IMR-90 (cell line): Measurements from ENCODE around the gene ADAM33.

Experiments
- BHLHE40 ChIP-seq: fragments of 150-350 bp; IDR thresholded peaks from 2 replicates; pipeline ENCODE4 v1.6.1; 2016; ENCODE audit warnings: mild to moderate bottlenecking, low read depth, low read length
- CEBPB ChIP-seq: IDR thresholded peaks from 2 replicates; pipeline ENCODE4 v1.6.1; 2012; ENCODE audit warnings: low read depth, low read length, improper control_type of control experiment
- CHD1 ChIP-seq: IDR thresholded peaks from 2 replicates; pipeline ENCODE4 v1.6.1; 2012; ENCODE audit warnings: low read depth, low read length, improper control_type of control experiment
- CTCF ChIP-seq: conservative IDR thresholded peaks from 2 replicates; pipeline ENCODE4 v1.5.1; 2012; ENCODE audit warnings: mild to moderate bottlenecking, low read depth, low read length, improper control_type of control experiment
- FOS ChIP-seq: fragments of 150-350 bp; IDR thresholded peaks from 2 replicates; pipeline ENCODE4 v1.6.1; 2016; ENCODE audit warnings: low read depth, low read length
- MAFK ChIP-seq: IDR thresholded peaks from 2 replicates; pipeline ENCODE4 v1.6.1; 2012; ENCODE audit warnings: low read depth, low read length, improper control_type of control experiment
- NFE2L2 ChIP-seq: fragments of 150-350 bp; IDR thresholded peaks from 2 replicates; pipeline ENCODE4 v1.6.1; 2016; ENCODE audit warnings: low read depth, mild to moderate bottlenecking, low read length
- POLR2A ChIP-seq: IDR thresholded peaks from 2 replicates; pipeline ENCODE4 v1.6.1; 2012; ENCODE audit warnings: mild to moderate bottlenecking, low read depth, low read length
- RCOR1 ChIP-seq: IDR thresholded peaks from 2 replicates; pipeline ENCODE4 v1.6.1; 2012; ENCODE audit warnings: mild to moderate bottlenecking, low read length, improper control_type of control experiment; ENCODE audit not compliant: insufficient replicate concordance

GRCh38 chr20:3659492-3660261 lies 22.1 kb downstream of the ADAM33 start:
- TF ChIP-seq CHD1: no peak
- no peak for TF ChIP-seq RCOR1
- no peak for TF ChIP-seq CTCF
- no peak for TF ChIP-seq MAFK
- no peak for TF ChIP-seq POLR2A
- no peak for TF ChIP-seq NFE2L2
- TF ChIP-seq CEBPB: no peak
- no peak for TF ChIP-seq BHLHE40
- TF ChIP-seq FOS: no peak
